DND-41 (cell line): ENCODE results near the gene PAK5.

Experiments used
- ATAC-seq: fragments of 200-7000 bp; cut with Tn5 transposase; 3 replicates; pipeline ENCODE4 v1.9.1; 2021; ENCODE audit warnings: low read depth; ENCODE audit not compliant: insufficient read depth
- DNase-seq: peaks from one replicate; pipeline ENCODE4 v3.0.0-alpha.2; 2020
- H2AFZ ChIP-seq: 2 replicates; pipeline ENCODE4 v1.6.0; 2012; ENCODE audit warnings: low read depth, low read length
- H3K27ac ChIP-seq: 2 replicates; pipeline ENCODE4 v1.5.1; 2012; ENCODE audit warnings: low read length, inconsistent platforms
- H3K27me3 ChIP-seq: fragments of 200-600 bp; sonication (generic); 2 replicates; pipeline ENCODE4 v1.6.0; 2012; ENCODE audit warnings: low read length, mild to moderate bottlenecking, inconsistent platforms; ENCODE audit not compliant: insufficient read depth, poor library complexity
- H3K36me3 ChIP-seq: 2 replicates; pipeline ENCODE4 v1.5.1; 2012; ENCODE audit warnings: low read length, inconsistent platforms; ENCODE audit not compliant: insufficient read depth
- H3K4me1 ChIP-seq: 2 replicates; pipeline ENCODE4 v1.5.1; 2012; ENCODE audit warnings: mild to moderate bottlenecking, low read length; ENCODE audit not compliant: insufficient read depth
- H3K4me2 ChIP-seq: 2 replicates; pipeline ENCODE4 v1.6.0; 2012; ENCODE audit warnings: mild to moderate bottlenecking, moderate library complexity, low read length, inconsistent platforms; ENCODE audit not compliant: insufficient read depth
- H3K4me3 ChIP-seq, 2 experiments: fragments of 200-600 bp in 1 of 2; shearing (Covaris generic) in 1 of 2; 2 replicates each; pipeline ENCODE4 v1.5.1; 2012 to 2016; ENCODE audit warnings: inconsistent platforms in 2 of 2, low read length in 2 of 2, mild to moderate bottlenecking in 2 of 2, low read depth in 1 of 2, moderate library complexity in 1 of 2
- H3K79me2 ChIP-seq: 2 replicates; pipeline ENCODE4 v1.6.0; 2012; ENCODE audit warnings: low read length, inconsistent platforms; ENCODE audit not compliant: insufficient read depth
- H3K9ac ChIP-seq: 2 replicates; pipeline ENCODE4 v1.6.0; 2012; ENCODE audit warnings: low read depth, mild to moderate bottlenecking, inconsistent platforms, low read length, moderate library complexity
- H3K9me3 ChIP-seq: 2 replicates; pipeline ENCODE4 v1.5.1; 2012; ENCODE audit warnings: low read length, moderate library complexity, mild to moderate bottlenecking, inconsistent platforms; ENCODE audit not compliant: insufficient read depth, severe bottlenecking
- H4K20me1 ChIP-seq: 2 replicates; pipeline ENCODE4 v1.6.0; 2012; ENCODE audit warnings: low read length; ENCODE audit not compliant: insufficient read depth
- CTCF ChIP-seq: IDR thresholded peaks from 2 replicates; pipeline ENCODE4 v1.5.1; 2012; ENCODE audit warnings: borderline replicate concordance, low read length, moderate library complexity, mild to moderate bottlenecking; ENCODE audit not compliant: poor library complexity, severe bottlenecking; ENCODE audit errors: extremely low read depth
- EZH2 ChIP-seq: IDR thresholded peaks from 3 replicates; pipeline ENCODE4 v1.6.1; 2012; ENCODE audit warnings: borderline replicate concordance, low read depth, mild to moderate bottlenecking, moderate library complexity, low read length, inconsistent platforms; ENCODE audit not compliant: severe bottlenecking

PAK5 gene

DNA sequence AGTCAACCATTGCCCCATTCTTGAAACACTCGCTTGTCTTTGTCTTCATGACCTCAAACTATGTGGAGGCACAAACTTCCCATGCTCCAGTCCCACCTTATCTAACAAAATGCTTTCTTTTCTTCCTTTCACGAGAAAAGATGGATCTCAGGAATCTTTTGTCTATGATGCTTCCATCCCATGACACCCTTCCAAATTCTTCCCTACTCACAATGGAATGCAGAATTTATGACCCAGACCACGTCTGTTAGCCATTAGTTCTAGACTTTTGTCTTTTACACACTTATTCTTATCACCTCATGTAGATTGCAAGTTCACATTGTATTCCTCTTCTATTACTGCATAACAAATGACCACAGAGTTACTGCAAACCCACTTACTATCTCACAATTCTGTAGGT, 348.7 kb downstream of the PAK5 start:
- no peak overlapping the region for H2AFZ ChIP-seq
- H3K9me3 ChIP-seq, result no peaks in the 10 kb centered on the region
- H3K4me2 ChIP-seq, result no peak overlapping the region
- H4K20me1 ChIP-seq, result no peaks in the 10 kb centered on the region
- no peaks in the 10 kb centered on the region for H3K27me3 ChIP-seq
- H3K4me3 ChIP-seq, result no peak overlapping the region
- no peaks in the 10 kb centered on the region for H3K4me1 ChIP-seq
- no peaks in the 10 kb centered on the region for H3K79me2 ChIP-seq
- ATAC-seq (no peak), DNase-seq (no peak)
- H3K36me3 ChIP-seq, result no peaks in the 10 kb centered on the region
- H3K27ac ChIP-seq, result no peak overlapping the region
- TF ChIP-seq CTCF (no peak), EZH2 (no peak)
- H3K9ac ChIP-seq, result no peak overlapping the region

- H3K4me2 ChIP-seq, result no peak overlapping the region
These were observed 350.8 kb downstream of the PAK5 start for GRCh38 chr20:9488063-9488462.

More at GRCh38 chr20:9488063-9488462, 350.8 kb downstream of the PAK5 start:
- no peaks in the 10 kb centered on the region for H3K36me3 ChIP-seq
- H4K20me1 ChIP-seq, result no peaks in the 10 kb centered on the region
- H3K9me3 ChIP-seq, result no peaks in the 10 kb centered on the region
- TF ChIP-seq EZH2 (no peak), CTCF (no peak)
- no peaks in the 10 kb centered on the region for H3K27me3 ChIP-seq
- no peak overlapping the region for H3K4me3 ChIP-seq
- H2AFZ ChIP-seq, result no peak overlapping the region
- no peak for DNase-seq
- no peaks in the 10 kb centered on the region for H3K4me1 ChIP-seq
- no peak overlapping the region for H3K27ac ChIP-seq
- H3K9ac ChIP-seq, result no peak overlapping the region
- no peaks in the 10 kb centered on the region for H3K79me2 ChIP-seq
- no peak for ATAC-seq
